ENCODE results near the gene KRT222. TPM values are rescaled to one million over a fixed set of nuclear protein-coding genes. Genes with fewer than 3 reads are reported as not detected.

Gene KRT222
- total RNA-seq, 2 experiments from 2014 or later, result not detected

DNA sequence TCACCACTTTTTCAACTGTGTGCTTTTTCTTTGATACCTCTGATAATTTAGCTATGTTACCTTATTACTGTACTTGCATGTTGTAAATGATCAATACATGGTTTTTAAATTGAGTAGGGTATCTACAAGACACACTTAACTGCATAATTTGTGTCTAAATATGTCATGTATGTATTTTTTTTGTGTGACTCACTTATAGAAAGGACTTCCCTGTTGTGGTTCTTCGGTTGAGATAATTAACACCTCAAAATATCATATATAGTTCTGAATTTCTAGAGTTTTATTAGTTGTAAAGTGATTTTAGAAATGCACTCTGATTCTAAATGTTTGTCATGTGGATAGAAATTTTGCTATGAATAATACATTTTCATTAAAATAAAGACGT, 14.5 kb upstream of the KRT222 start:
- TF ChIP-seq, protein P1, sequence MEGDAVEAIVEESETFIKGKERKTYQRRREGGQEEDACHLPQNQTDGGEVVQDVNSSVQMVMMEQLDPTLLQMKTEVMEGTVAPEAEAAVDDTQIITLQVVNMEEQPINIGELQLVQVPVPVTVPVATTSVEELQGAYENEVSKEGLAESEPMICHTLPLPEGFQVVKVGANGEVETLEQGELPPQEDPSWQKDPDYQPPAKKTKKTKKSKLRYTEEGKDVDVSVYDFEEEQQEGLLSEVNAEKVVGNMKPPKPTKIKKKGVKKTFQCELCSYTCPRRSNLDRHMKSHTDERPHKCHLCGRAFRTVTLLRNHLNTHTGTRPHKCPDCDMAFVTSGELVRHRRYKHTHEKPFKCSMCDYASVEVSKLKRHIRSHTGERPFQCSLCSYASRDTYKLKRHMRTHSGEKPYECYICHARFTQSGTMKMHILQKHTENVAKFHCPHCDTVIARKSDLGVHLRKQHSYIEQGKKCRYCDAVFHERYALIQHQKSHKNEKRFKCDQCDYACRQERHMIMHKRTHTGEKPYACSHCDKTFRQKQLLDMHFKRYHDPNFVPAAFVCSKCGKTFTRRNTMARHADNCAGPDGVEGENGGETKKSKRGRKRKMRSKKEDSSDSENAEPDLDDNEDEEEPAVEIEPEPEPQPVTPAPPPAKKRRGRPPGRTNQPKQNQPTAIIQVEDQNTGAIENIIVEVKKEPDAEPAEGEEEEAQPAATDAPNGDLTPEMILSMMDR (IDR thresholded peaks at IDR 0.05), result no peak
- Mint-ChIP-seq H3K4me1 (ENCODE audit: low read depth) (peaks cover 8% of the 10 kb centered on the region), H3K36me3 (ENCODE audit: low read depth) (no peaks in the 10 kb centered on the region), H3K9me3 (no peaks in the 10 kb centered on the region), H3K27me3 (peaks cover 29% of the 10 kb centered on the region), H3K4me3 (no peak overlapping the region), H3K27ac (no peak overlapping the region)
- DNase-seq, result no peak
- ATAC-seq, result no peak
- intact Hi-C loops (cut with micrococcal nuclease), result no loop called here
- POLR2A ChIA-PET, result no interaction called here
- CTCF ChIA-PET, result no interaction called here

DNA sequence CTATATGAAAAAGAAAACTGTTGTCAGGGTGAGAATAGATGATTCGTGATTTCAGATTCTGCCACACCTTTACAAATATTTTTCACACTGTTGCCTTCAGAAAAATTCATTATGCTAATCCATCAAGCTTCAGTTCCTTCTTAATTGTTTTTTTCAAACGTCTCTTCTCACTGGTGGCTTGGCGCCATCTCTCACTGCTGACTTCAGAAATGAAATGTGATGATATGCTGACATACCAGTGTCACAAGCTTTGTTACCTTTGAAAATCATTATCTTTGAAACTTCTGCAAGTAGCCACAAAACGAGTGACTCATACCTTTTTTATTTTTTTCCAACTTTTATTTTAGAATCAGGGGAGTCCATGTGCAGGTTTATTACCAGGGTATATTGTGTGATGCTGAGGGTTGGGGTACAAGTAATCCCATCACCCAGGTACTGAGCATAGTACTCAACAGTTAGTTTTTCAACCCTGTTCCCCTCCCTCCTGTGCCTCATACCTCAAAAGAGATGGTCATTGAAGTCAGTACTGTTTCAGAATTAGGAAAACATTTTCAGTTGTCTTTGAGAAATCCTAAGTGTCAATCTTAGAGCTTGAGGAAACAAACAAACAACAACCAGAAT, 14.0 kb upstream of the KRT222 start:
- POLR2A ChIA-PET, result no interaction called here
- CTCF ChIA-PET, result no interaction called here
- peaks cover 8% of the 10 kb centered on the region for H3K4me1 Mint-ChIP-seq (ENCODE audit: low read depth)

DNA sequence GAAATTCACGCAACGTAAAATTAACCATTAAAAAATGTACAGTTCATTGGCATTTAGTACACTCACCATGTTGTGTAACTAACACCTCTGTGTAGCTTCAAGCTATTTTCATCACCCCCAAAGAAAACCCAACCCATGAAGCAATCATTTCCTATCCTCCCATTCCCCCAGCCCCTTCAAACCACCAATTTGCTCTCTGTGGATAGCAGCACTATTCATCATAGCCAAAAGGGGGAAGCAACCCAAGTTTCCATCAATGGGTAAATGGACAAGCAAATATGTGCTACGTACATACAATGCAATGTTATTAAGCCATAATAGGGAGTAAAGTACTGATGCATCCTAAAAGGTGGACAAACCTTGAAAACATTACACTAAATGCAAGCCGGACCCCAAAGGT, 10.9 kb upstream of the KRT222 start:
- Mint-ChIP-seq H3K27me3 (peaks cover 29% of the 10 kb centered on the region), H3K4me1 (ENCODE audit: low read depth) (peaks cover 8% of the 10 kb centered on the region), H3K36me3 (ENCODE audit: low read depth) (no peaks in the 10 kb centered on the region), H3K4me3 (no peak overlapping the region), H3K27ac (no peak overlapping the region), H3K9me3 (no peaks in the 10 kb centered on the region)
- no peak for DNase-seq
- POLR2A ChIA-PET, result no interaction called here
- CTCF ChIA-PET, result no interaction called here
- TF ChIP-seq, protein P1 (IDR thresholded peaks at IDR 0.05), result no peak
- intact Hi-C loops (cut with micrococcal nuclease), result no loop called here
- no peak for ATAC-seq

More for the DNA sequence above, 14.0 kb upstream of the KRT222 start:
- intact Hi-C loops (cut with micrococcal nuclease), result no loop called here
- Mint-ChIP-seq H3K36me3 (ENCODE audit: low read depth) (no peaks in the 10 kb centered on the region), H3K9me3 (no peaks in the 10 kb centered on the region), H3K27me3 (peaks cover 33% of the 10 kb centered on the region), H3K4me3 (no peak overlapping the region), H3K27ac (no peak overlapping the region)
- DNase-seq (peak; percentile 29), ATAC-seq (peak; percentile 13)
- TF ChIP-seq, protein P1 (IDR thresholded peaks at IDR 0.05), result no peak

DNA sequence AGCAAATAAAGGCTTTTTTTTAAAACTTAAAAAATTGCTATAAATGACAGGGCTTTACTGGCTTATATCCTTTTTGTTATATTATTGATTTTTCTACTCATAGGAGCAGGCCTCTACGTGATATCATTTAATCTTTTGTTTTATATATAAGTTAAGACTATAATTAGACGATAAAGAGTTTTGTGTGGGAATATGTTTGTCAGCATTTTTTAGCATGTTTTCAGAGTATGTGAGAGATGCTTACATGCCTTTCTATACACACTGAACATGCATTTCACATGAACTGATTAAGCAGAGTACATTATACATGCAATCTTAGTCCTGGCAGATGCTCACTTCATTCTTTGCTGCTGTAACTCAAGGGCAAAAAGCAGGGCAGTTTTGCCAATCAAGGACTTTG, 7.7 kb upstream of the KRT222 start:
- peaks cover 17% of the 10 kb centered on the region for H3K27me3 Mint-ChIP-seq
- ChIA-PET POLR2A (no interaction called here), CTCF (interaction anchor here (0.9 to 1.5 kb wide), 4 partner anchors 11 to 53 kb away, joined by 3 to 4 read pairs (median 4); no protein-coding TSS in a partner anchor)
- no peaks in the 10 kb centered on the region for H3K36me3 Mint-ChIP-seq (ENCODE audit: low read depth)
- H3K9me3 Mint-ChIP-seq, result no peaks in the 10 kb centered on the region
- H3K4me3 Mint-ChIP-seq, result no peak overlapping the region
- H3K27ac Mint-ChIP-seq, result no peak overlapping the region
- intact Hi-C loops (cut with micrococcal nuclease), result no loop called here
- TF ChIP-seq, protein P1 (IDR thresholded peaks at IDR 0.05), result no peak
- DNase-seq, result no peak
- ATAC-seq, result no peak
- H3K4me1 Mint-ChIP-seq (ENCODE audit: low read depth), result no peaks in the 10 kb centered on the region

DNA sequence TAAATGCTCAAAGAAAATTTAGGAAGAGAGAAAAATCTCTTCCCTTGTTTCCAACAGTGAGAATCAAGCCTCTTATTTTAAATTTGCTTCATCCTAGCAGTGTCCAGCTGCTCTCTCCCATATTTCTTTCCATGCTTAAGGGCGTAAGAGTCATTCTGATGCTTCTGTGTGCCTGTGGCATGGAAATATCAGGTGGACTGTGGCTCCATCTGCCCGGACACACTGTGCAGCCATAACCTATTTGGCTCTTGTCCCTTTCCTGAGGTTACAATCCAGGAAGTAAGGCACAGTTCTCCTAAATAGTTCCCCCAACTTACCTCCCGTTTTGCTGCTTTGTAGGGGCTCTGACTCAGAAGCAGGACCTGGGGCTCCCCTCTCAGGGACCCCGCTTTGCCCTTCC, 6.3 kb upstream of the KRT222 start:
- DNase-seq (no peak), ATAC-seq (no peak)
- ChIA-PET POLR2A (no interaction called here), CTCF (interaction anchor here (1.0 kb wide), 1 partner anchor 56 kb away, joined by 3 read pairs; no protein-coding TSS in a partner anchor)
- intact Hi-C loops (cut with micrococcal nuclease), result no loop called here
- TF ChIP-seq, protein P1 (IDR thresholded peaks at IDR 0.05), result no peak
- Mint-ChIP-seq H3K27ac (no peak overlapping the region), H3K9me3 (no peaks in the 10 kb centered on the region), H3K27me3 (peaks cover 12% of the 10 kb centered on the region), H3K4me1 (ENCODE audit: low read depth) (no peaks in the 10 kb centered on the region), H3K4me3 (no peak overlapping the region), H3K36me3 (ENCODE audit: low read depth) (no peaks in the 10 kb centered on the region)

All from activated CD8-positive, alpha-beta T cell treated with anti-CD3 and anti-CD28 coated beads for 36 hours (primary cell).